BE2C (cell line): ENCODE data around the gene NDC1.

Experiments
- DNase-seq: peaks from one replicate; pipeline ENCODE4 v3.0.0-alpha.2; 2020
- H3K27me3 ChIP-seq: fragments of 250-450 bp; sonication (Bioruptor Pico); 2 replicates; pipeline ENCODE4 v1.5.1; 2020; ENCODE audit warnings: mild to moderate bottlenecking
- H3K36me3 ChIP-seq: fragments of 250-450 bp; sonication (Bioruptor Pico); 2 replicates; pipeline ENCODE4 v1.5.1; 2020; ENCODE audit warnings: mild to moderate bottlenecking
- H3K4me1 ChIP-seq: fragments of 250-450 bp; sonication (Bioruptor Pico); 2 replicates; pipeline ENCODE4 v1.5.1; 2020
- H3K4me3 ChIP-seq: 2 replicates; pipeline ENCODE4 v1.5.1; 2011; ENCODE audit warnings: low read depth, low read length
- H3K9me3 ChIP-seq: fragments of 250-450 bp; sonication (Bioruptor Pico); 2 replicates; pipeline ENCODE4 v1.5.1; 2020
- TF ChIP-seq, protein P1 (sequence below): IDR thresholded peaks from 2 replicates; pipeline ENCODE4 v1.5.1; 2012; ENCODE audit warnings: mild to moderate bottlenecking, low read depth, low read length

The NDC1 gene

GRCh38 chr1:53725238-53725689 lies 112.8 kb downstream of the NDC1 start:
- Histone ChIP-seq H3K9me3 (no peaks in the 10 kb centered on the region), H3K27me3 (no peaks in the 10 kb centered on the region), H3K4me3 (no peak overlapping the region), H3K4me1 (no peaks in the 10 kb centered on the region), H3K36me3 (no peaks in the 10 kb centered on the region)
- TF ChIP-seq, protein P1, sequence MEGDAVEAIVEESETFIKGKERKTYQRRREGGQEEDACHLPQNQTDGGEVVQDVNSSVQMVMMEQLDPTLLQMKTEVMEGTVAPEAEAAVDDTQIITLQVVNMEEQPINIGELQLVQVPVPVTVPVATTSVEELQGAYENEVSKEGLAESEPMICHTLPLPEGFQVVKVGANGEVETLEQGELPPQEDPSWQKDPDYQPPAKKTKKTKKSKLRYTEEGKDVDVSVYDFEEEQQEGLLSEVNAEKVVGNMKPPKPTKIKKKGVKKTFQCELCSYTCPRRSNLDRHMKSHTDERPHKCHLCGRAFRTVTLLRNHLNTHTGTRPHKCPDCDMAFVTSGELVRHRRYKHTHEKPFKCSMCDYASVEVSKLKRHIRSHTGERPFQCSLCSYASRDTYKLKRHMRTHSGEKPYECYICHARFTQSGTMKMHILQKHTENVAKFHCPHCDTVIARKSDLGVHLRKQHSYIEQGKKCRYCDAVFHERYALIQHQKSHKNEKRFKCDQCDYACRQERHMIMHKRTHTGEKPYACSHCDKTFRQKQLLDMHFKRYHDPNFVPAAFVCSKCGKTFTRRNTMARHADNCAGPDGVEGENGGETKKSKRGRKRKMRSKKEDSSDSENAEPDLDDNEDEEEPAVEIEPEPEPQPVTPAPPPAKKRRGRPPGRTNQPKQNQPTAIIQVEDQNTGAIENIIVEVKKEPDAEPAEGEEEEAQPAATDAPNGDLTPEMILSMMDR = peak; percentile 43
- peak; percentile 54 for DNase-seq

DNA sequence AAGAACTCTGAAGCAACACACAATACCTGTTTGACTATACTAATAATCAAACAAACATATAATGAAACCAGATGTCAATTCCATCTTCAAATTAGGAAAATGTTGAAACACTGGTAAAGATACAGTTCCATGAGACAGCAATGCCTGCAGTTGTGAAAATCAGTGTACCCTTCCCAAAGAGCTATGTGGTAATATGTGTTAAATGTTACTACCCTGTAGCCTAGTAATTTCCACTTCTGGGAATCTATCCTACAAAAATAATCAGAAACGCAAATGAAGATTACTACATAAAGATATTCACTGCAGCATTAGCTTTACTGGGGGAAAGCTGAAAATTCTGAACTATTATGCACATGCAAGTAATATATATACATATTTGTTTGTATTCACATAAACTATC lies 116.1 kb downstream of the NDC1 start:
- H3K4me3 ChIP-seq = no peak overlapping the region
- H3K27me3 ChIP-seq = no peaks in the 10 kb centered on the region
- TF ChIP-seq, protein P1 = no peak
- H3K4me1 ChIP-seq = no peaks in the 10 kb centered on the region
- no peaks in the 10 kb centered on the region for H3K36me3 ChIP-seq
- no peaks in the 10 kb centered on the region for H3K9me3 ChIP-seq
- DNase-seq = no peak

- H3K4me1 ChIP-seq = no peaks in the 10 kb centered on the region
- H3K9me3 ChIP-seq = no peaks in the 10 kb centered on the region
- TF ChIP-seq, protein P1 = no peak
- no peak for DNase-seq
- H3K36me3 ChIP-seq = no peaks in the 10 kb centered on the region
- H3K27me3 ChIP-seq = no peaks in the 10 kb centered on the region
- H3K4me3 ChIP-seq = no peak overlapping the region
These were observed 117.0 kb downstream of the NDC1 start for GRCh38 chr1:53721088-53721487.

DNA sequence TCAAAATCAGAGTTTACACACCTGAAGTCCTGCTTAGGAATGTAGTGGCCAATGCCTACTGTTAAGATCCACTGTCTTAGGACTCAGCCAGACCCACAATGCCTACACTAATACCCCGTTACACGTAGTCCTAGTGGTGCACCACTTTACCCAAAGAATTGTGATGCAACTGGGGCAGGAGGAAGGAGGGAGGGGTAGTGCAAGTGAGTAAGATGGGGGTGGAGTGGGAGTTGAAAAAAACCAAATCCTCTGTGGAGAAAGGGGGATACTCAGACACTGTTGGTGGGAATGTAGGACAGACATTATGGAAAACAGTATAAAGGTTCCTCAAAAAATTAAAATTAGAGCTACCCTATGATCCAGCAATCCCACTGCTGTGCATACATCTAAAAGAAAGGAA lies 118.6 kb downstream of the NDC1 start:
- no peaks in the 10 kb centered on the region for H3K27me3 ChIP-seq
- no peak for DNase-seq

GRCh38 chr1:53718443-53718842 lies 119.7 kb downstream of the NDC1 start:
- Histone ChIP-seq H3K9me3 (no peaks in the 10 kb centered on the region), H3K4me3 (no peak overlapping the region), H3K36me3 (no peaks in the 10 kb centered on the region), H3K4me1 (no peaks in the 10 kb centered on the region), H3K27me3 (no peaks in the 10 kb centered on the region)
- TF ChIP-seq, protein P1 = no peak
- DNase-seq = no peak

More for the DNA sequence above, 118.6 kb downstream of the NDC1 start:
- no peak overlapping the region for H3K4me3 ChIP-seq
- H3K4me1 ChIP-seq = no peaks in the 10 kb centered on the region
- H3K36me3 ChIP-seq = no peaks in the 10 kb centered on the region
- TF ChIP-seq, protein P1 = no peak
- no peaks in the 10 kb centered on the region for H3K9me3 ChIP-seq

DNA sequence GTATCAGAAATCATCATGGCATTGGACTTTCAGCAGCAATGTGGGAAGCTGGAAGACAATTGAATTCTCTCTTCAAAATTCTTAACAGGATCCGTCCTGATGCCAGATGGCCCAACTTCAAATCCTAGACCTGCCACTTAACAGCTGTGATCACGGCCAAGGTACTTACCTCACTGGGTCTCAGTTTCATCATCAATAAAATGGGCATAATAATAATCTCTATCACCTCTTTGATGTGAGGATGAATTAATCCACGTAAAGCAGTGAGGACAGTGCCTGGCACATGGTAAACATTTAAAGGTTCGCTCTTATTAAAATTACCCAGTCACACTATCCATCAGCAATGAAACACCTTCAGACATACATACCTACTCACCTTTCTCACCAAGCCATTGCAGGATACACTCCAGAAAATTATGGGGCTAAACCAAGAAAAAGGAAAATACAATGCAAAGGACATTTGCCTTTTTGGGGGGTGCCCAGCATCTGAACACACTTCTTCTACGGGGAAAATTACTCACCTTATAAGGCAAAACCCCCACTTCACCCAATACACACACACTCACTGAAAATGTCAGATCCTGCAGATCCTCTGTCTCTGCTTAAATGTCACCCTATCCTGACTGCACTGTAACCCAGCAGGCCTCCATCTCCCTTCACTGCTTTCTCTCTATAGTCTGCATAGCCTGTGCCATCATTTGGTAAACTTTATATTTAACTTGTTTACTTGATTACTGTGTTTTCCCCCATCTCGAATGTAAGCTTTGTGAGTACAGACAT lies 120.9 kb downstream of the NDC1 start:
- Histone ChIP-seq H3K27me3 (no peaks in the 10 kb centered on the region), H3K36me3 (no peaks in the 10 kb centered on the region), H3K4me1 (no peaks in the 10 kb centered on the region), H3K9me3 (no peaks in the 10 kb centered on the region), H3K4me3 (no peak overlapping the region)
- TF ChIP-seq, protein P1 = no peak
- DNase-seq = no peak
